IPS-NIHi7 (cell line): ENCODE data around the gene MUTYH.
A peak's percentile ranks its signal among the peaks of the same experiment; 100 is the strongest.

ENCODE experiments used
- DNase-seq: peaks from one replicate; pipeline ENCODE4 v3.0.0; 2012; ENCODE audit warnings: mixed read lengths; ENCODE audit errors: extremely low spot score

MUTYH gene

GRCh38 chr1:45348966-45349677 is 8.9 kb upstream of the MUTYH start:
- no peak for DNase-seq

GRCh38 chr1:45348609-45348965 is 8.3 kb upstream of the MUTYH start:
- no peak for DNase-seq

GRCh38 chr1:45348020-45348419 is 7.8 kb upstream of the MUTYH start:
- no peak for DNase-seq

GRCh38 chr1:45346473-45346872 is 6.2 kb upstream of the MUTYH start:
- DNase-seq: no peak

- DNase-seq: no peak
Measured at GRCh38 chr1:45345014-45345413, 4.8 kb upstream of the MUTYH start.

- no peak for DNase-seq
Measured at GRCh38 chr1:45344499-45344898, 4.3 kb upstream of the MUTYH start.

- no peak for DNase-seq
Measured at GRCh38 chr1:45340816-45341466, 701 bp upstream of the MUTYH start.

GRCh38 chr1:45337630-45338325 is 2.5 kb downstream of the MUTYH start:
- no peak for DNase-seq

GRCh38 chr1:45335855-45336324 is 4.3 kb downstream of the MUTYH start:
- DNase-seq: no peak

GRCh38 chr1:45334308-45335245 is 5.7 kb downstream of the MUTYH start:
- DNase-seq: no peak

GRCh38 chr1:45332346-45332720 is 7.9 kb downstream of the MUTYH start:
- DNase-seq: no peak

- peak; percentile 1 for DNase-seq
Measured at GRCh38 chr1:45331436-45332345, 8.5 kb downstream of the MUTYH start.

- DNase-seq: peak; percentile 64
Measured at GRCh38 chr1:45329445-45329844, 10.8 kb downstream of the MUTYH start.

GRCh38 chr1:45328680-45329079 is 11.6 kb downstream of the MUTYH start:
- DNase-seq: peak; percentile 19

- peak; percentile 32 for DNase-seq
Measured at GRCh38 chr1:45327644-45328515, 12.4 kb downstream of the MUTYH start.

- DNase-seq: peak; percentile 86
Measured at GRCh38 chr1:45326627-45327623, 13.3 kb downstream of the MUTYH start, which contains the start of gene HPDL. Gene HPDL (plus strand): TSS chr1:45326895. CDS start chr1:45327149, 254 bp downstream.

- DNase-seq: no peak
Measured at GRCh38 chr1:45325851-45326506, 14.3 kb downstream of the MUTYH start.
